Measurements from ENCODE around the gene ANKS6.
"Not testable (repeated sequence)": the region's sequence is repeated elsewhere in the genome, so short reads cannot be mapped to it uniquely, and the experiment has no call there.

Gene ANKS6

GRCh38 chr9:98702340-98702739, 94.0 kb downstream of the ANKS6 start:
- H3K4me1 Mint-ChIP-seq (ENCODE audit: low read depth): peaks cover 6% of the 10 kb centered on the region
- no peaks in the 10 kb centered on the region for H3K36me3 Mint-ChIP-seq
- H3K27ac Mint-ChIP-seq: no peak overlapping the region
- peaks cover 31% of the 10 kb centered on the region for H3K27me3 Mint-ChIP-seq
- H3K4me3 Mint-ChIP-seq: no peak overlapping the region
- no peaks in the 10 kb centered on the region for H3K9me3 Mint-ChIP-seq (ENCODE audit: low read depth)

GRCh38 chr9:98701576-98701975, 94.8 kb downstream of the ANKS6 start:
- Mint-ChIP-seq H3K27me3 (peaks cover 28% of the 10 kb centered on the region), H3K4me1 (ENCODE audit: low read depth) (peaks cover 1% of the 10 kb centered on the region), H3K27ac (no peak overlapping the region), H3K9me3 (ENCODE audit: low read depth) (no peaks in the 10 kb centered on the region), H3K36me3 (no peaks in the 10 kb centered on the region), H3K4me3 (no peak overlapping the region)

GRCh38 chr9:98700801-98701200, 95.6 kb downstream of the ANKS6 start:
- Mint-ChIP-seq H3K9me3 (ENCODE audit: low read depth) (no peaks in the 10 kb centered on the region), H3K4me1 (ENCODE audit: low read depth) (no peaks in the 10 kb centered on the region), H3K4me3 (no peak overlapping the region), H3K27me3 (peaks cover 22% of the 10 kb centered on the region), H3K27ac (no peak overlapping the region), H3K36me3 (no peaks in the 10 kb centered on the region)

- no peak overlapping the region for H3K27ac Mint-ChIP-seq
- H3K36me3 Mint-ChIP-seq: no peaks in the 10 kb centered on the region
- peaks cover 13% of the 10 kb centered on the region for H3K27me3 Mint-ChIP-seq
- H3K4me1 Mint-ChIP-seq (ENCODE audit: low read depth): no peaks in the 10 kb centered on the region
- H3K4me3 Mint-ChIP-seq: no peak overlapping the region
- no peaks in the 10 kb centered on the region for H3K9me3 Mint-ChIP-seq (ENCODE audit: low read depth)
Observed at GRCh38 chr9:98698856-98699255, 97.5 kb downstream of the ANKS6 start.

GRCh38 chr9:98694943-98695342, 101.4 kb downstream of the ANKS6 start:
- no peaks in the 10 kb centered on the region for H3K9me3 Mint-ChIP-seq (ENCODE audit: low read depth)
- H3K36me3 Mint-ChIP-seq: no peaks in the 10 kb centered on the region
- H3K4me1 Mint-ChIP-seq (ENCODE audit: low read depth): no peaks in the 10 kb centered on the region
- no peak overlapping the region for H3K27ac Mint-ChIP-seq
- no peak overlapping the region for H3K4me3 Mint-ChIP-seq
- H3K27me3 Mint-ChIP-seq: peaks cover 3% of the 10 kb centered on the region

- H3K36me3 Mint-ChIP-seq: no peaks in the 10 kb centered on the region
- peaks cover 2% of the 10 kb centered on the region for H3K27me3 Mint-ChIP-seq
- no peak overlapping the region for H3K4me3 Mint-ChIP-seq
- H3K4me1 Mint-ChIP-seq (ENCODE audit: low read depth): peaks cover 2% of the 10 kb centered on the region
- no peaks in the 10 kb centered on the region for H3K9me3 Mint-ChIP-seq (ENCODE audit: low read depth)
- no peak overlapping the region for H3K27ac Mint-ChIP-seq
Observed at GRCh38 chr9:98692392-98692791, 104.0 kb downstream of the ANKS6 start.

GRCh38 chr9:98691890-98692289, 104.5 kb downstream of the ANKS6 start:
- no peaks in the 10 kb centered on the region for H3K36me3 Mint-ChIP-seq
- no peaks in the 10 kb centered on the region for H3K9me3 Mint-ChIP-seq (ENCODE audit: low read depth)
- H3K27ac Mint-ChIP-seq: no peak overlapping the region
- no peak overlapping the region for H3K4me3 Mint-ChIP-seq
- H3K27me3 Mint-ChIP-seq: peaks cover 2% of the 10 kb centered on the region
- peaks cover 2% of the 10 kb centered on the region for H3K4me1 Mint-ChIP-seq (ENCODE audit: low read depth)

GRCh38 chr9:98690686-98691085, 105.7 kb downstream of the ANKS6 start:
- Mint-ChIP-seq H3K4me1 (ENCODE audit: low read depth) (peaks cover 4% of the 10 kb centered on the region), H3K27ac (no peak overlapping the region), H3K9me3 (ENCODE audit: low read depth) (no peaks in the 10 kb centered on the region), H3K27me3 (peaks cover 2% of the 10 kb centered on the region), H3K4me3 (no peak overlapping the region), H3K36me3 (no peaks in the 10 kb centered on the region)

GRCh38 chr9:98688710-98689495, 107.5 kb downstream of the ANKS6 start:
- Mint-ChIP-seq H3K4me3 (no peak overlapping the region), H3K27ac (no peak overlapping the region), H3K4me1 (ENCODE audit: low read depth) (peaks cover 4% of the 10 kb centered on the region)

GRCh38 chr9:98687911-98688310, 108.4 kb downstream of the ANKS6 start:
- H3K4me3 Mint-ChIP-seq: no peak overlapping the region
- no peaks in the 10 kb centered on the region for H3K36me3 Mint-ChIP-seq
- peaks cover 4% of the 10 kb centered on the region for H3K4me1 Mint-ChIP-seq (ENCODE audit: low read depth)
- no peaks in the 10 kb centered on the region for H3K27me3 Mint-ChIP-seq
- no peaks in the 10 kb centered on the region for H3K9me3 Mint-ChIP-seq (ENCODE audit: low read depth)
- H3K27ac Mint-ChIP-seq: no peak overlapping the region

More at GRCh38 chr9:98688710-98689495, 107.5 kb downstream of the ANKS6 start:
- Mint-ChIP-seq H3K9me3 (ENCODE audit: low read depth) (no peaks in the 10 kb centered on the region), H3K27me3 (no peaks in the 10 kb centered on the region), H3K36me3 (no peaks in the 10 kb centered on the region)

GRCh38 chr9:98686961-98687855, 109.1 kb downstream of the ANKS6 start:
- no peak overlapping the region for H3K4me3 Mint-ChIP-seq
- peaks cover 4% of the 10 kb centered on the region for H3K4me1 Mint-ChIP-seq (ENCODE audit: low read depth)
- H3K27me3 Mint-ChIP-seq: no peaks in the 10 kb centered on the region
- H3K27ac Mint-ChIP-seq: no peak overlapping the region
- no peaks in the 10 kb centered on the region for H3K9me3 Mint-ChIP-seq (ENCODE audit: low read depth)
- no peaks in the 10 kb centered on the region for H3K36me3 Mint-ChIP-seq

- H3K9me3 Mint-ChIP-seq (ENCODE audit: low read depth); H3K36me3 Mint-ChIP-seq; H3K27me3 Mint-ChIP-seq; H3K4me1 Mint-ChIP-seq (ENCODE audit: low read depth); H3K4me3 Mint-ChIP-seq; H3K27ac Mint-ChIP-seq: not testable (repeated sequence)
Observed at GRCh38 chr9:98684816-98685215, 111.5 kb downstream of the ANKS6 start.
